Germinal center (tissue), 1 donor: ENCODE measurements around the gene OGFR.
A peak's percentile ranks its signal among the peaks of the same experiment; 100 is the strongest.

Experiments used
- DNase-seq: peaks from one replicate; pipeline ENCODE4 v3.0.0; 2012; ENCODE audit warnings: mixed read lengths, low spot score

Gene OGFR

DNA sequence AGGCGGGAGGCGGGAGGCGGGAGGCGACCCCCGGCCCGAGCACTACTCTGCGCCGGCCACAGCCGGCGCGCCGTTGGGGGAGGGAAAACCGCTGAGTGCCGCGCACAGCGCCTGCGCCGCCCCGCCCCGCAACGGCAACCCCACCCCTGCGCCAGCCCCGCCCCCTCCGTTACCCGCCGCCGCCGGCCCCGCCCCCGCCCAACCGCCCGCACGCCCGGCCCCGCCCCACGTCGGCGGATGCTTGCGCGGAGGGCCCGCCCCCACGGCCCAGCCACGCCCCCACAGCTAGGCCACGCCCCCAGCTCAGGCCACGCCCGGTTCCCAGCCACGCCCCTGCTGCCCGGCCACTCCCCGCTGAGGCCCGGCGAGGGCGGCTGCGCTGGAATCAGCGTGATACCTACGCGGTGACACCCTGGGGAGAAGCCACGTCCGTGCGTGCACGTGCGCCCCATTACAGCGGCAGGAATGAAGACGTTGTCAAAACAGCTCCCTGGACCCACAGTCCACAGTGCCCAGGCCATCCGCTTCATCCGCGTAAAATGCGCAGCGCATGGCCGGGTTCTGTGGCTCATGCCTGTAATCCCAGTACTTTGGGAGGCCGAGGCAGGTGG, 57.2 kb downstream of the OGFR start, which contains the start of gene TCFL5:
TSS of gene TCFL5 (minus strand) at position 97 of the 611 bp plus-strand sequence. CDS start 152 bp downstream, outside the sequence.
- peak; percentile 92 for DNase-seq
